OCI-LY7 (cell line): ENCODE data around the gene FGD4. TPM values are rescaled to one million over a fixed set of nuclear protein-coding genes. Genes with fewer than 3 reads are reported as not detected.

ENCODE experiments used
- BruUV-seq: library from RNA; stranded (reverse); fragments of 400-500 nt; replicated peaks from 2 replicates; lab custom pipeline; 2021; lab: Mats Ljungman, UMichigan
- CTCF ChIA-PET: fragments of 300-600 bp; sonication (Branson Sonifier 250); formaldehyde crosslinking; loops from one replicate; lab custom pipeline; 2022; ENCODE audit warnings: antibody characterized with exemption; ENCODE audit not compliant: unreplicated experiment; lab: Charles Lee
- POLR2A ChIA-PET: fragments of 300-600 bp; sonication (Branson Sonifier 250); formaldehyde crosslinking; loops from one replicate; lab custom pipeline; 2022; ENCODE audit warnings: antibody characterized with exemption; lab: Charles Lee
- DNase-seq: peaks from one replicate; pipeline ENCODE4 v3.0.0-alpha.2; 2015; ENCODE audit warnings: low spot score
- H2AFZ ChIP-seq: fragments of 200-600 bp; sonication (generic), shearing (Covaris generic); 2 replicates; pipeline ENCODE4 v1.6.1; 2014; ENCODE audit warnings: mild to moderate bottlenecking, antibody characterized with exemption, low read length, moderate library complexity
- H3K27ac ChIP-seq: fragments of 200-600 bp; sonication (generic); 2 replicates; pipeline ENCODE4 v1.5.1; 2014; ENCODE audit warnings: mixed run types, low read depth, mild to moderate bottlenecking, moderate library complexity, low read length, inconsistent platforms; ENCODE audit not compliant: poor library complexity, severe bottlenecking
- H3K36me3 ChIP-seq: fragments of 200-600 bp; sonication (generic); 2 replicates; pipeline ENCODE4 v1.6.1; 2014; ENCODE audit warnings: mild to moderate bottlenecking, antibody characterized with exemption, low read length, moderate library complexity, mixed read lengths; ENCODE audit not compliant: insufficient read depth
- H3K4me1 ChIP-seq: fragments of 200-600 bp; sonication (generic); 2 replicates; pipeline ENCODE4 v1.5.1; 2014; ENCODE audit warnings: mild to moderate bottlenecking, low read length; ENCODE audit not compliant: insufficient read depth, poor library complexity, severe bottlenecking
- H3K4me2 ChIP-seq: fragments of 200-600 bp; sonication (generic); 2 replicates; pipeline ENCODE4 v1.6.1; 2014; ENCODE audit warnings: mild to moderate bottlenecking, low read length
- H3K4me3 ChIP-seq: fragments of 200-600 bp; sonication (generic); 2 replicates; pipeline ENCODE4 v1.5.1; 2014; ENCODE audit warnings: mild to moderate bottlenecking, low read depth, low read length; ENCODE audit not compliant: poor library complexity, severe bottlenecking
- H3K79me2 ChIP-seq: fragments of 200-600 bp; sonication (generic); 2 replicates; pipeline ENCODE4 v1.6.1; 2016; ENCODE audit warnings: low read depth, mild to moderate bottlenecking, low read length, moderate library complexity, mixed read lengths; ENCODE audit not compliant: insufficient read depth
- H3K9me2 ChIP-seq: fragments of 200-600 bp; sonication (generic); 2 replicates; pipeline ENCODE4 v1.6.1; 2016; ENCODE audit warnings: mild to moderate bottlenecking, low read length, mixed read lengths; ENCODE audit not compliant: insufficient read depth
- H3K9me3 ChIP-seq: fragments of 200-600 bp; sonication (generic); 2 replicates; pipeline ENCODE4 v1.6.1; 2014; ENCODE audit warnings: mild to moderate bottlenecking, mixed run types, low read length, mixed read lengths
- H4K20me1 ChIP-seq: fragments of 200-600 bp; sonication (generic); 2 replicates; pipeline ENCODE4 v1.6.1; 2014; ENCODE audit warnings: mild to moderate bottlenecking, antibody characterized with exemption, low read length, moderate library complexity, mixed read lengths; ENCODE audit not compliant: insufficient read depth
- CTCF ChIP-seq: fragments of 200-600 bp; sonication (generic); conservative IDR thresholded peaks from 2 replicates; pipeline ENCODE4 v1.5.1; 2014; ENCODE audit warnings: mild to moderate bottlenecking, antibody characterized with exemption, low read length, moderate library complexity, mixed read lengths
- EZH2phosphoT487 ChIP-seq: fragments of 200-600 bp; sonication (generic); IDR thresholded peaks from 2 replicates; pipeline ENCODE4 v1.6.1; 2018; ENCODE audit warnings: low read depth, borderline replicate concordance, mild to moderate bottlenecking, mixed run types, antibody characterized with exemption, low read length, moderate library complexity, mixed read lengths
- intact Hi-C: fragments of 100-400 bp; cut with micrococcal nuclease; formaldehyde crosslinking; loops from one replicate; pipeline ENCODE4 v1.10.0; 2022; ENCODE audit not compliant: unreplicated experiment
- total RNA-seq, 2 experiments: library from RNA; depleted of rRNA in 1 of 2; stranded (reverse); fragments of >200 nt in 1 of 2; shearing (Covaris generic) in 1 of 2; gene quantifications; 2 replicates each; pipeline ENCODE4 v1.2.3, GENCODE V29; 2014 to 2022

Gene FGD4
- total RNA-seq, 2 experiments from 2014 or later: 14.9 to 19.3 TPM

GRCh38 chr12:32516230-32516629 lies 116.9 kb downstream of the FGD4 start:
- Histone ChIP-seq H3K9me3 (no peaks in the 10 kb centered on the region), H3K27ac (peak overlapping the region; percentile 61), H3K4me3 (peak overlapping the region; percentile 22), H3K4me1 (peaks cover 48% of the 10 kb centered on the region), H3K36me3 (no peaks in the 10 kb centered on the region), H3K9me2 (no peaks in the 10 kb centered on the region), H2AFZ (peak overlapping the region; percentile 75; the same call in 1 of the 2 replicates), H4K20me1 (no peaks in the 10 kb centered on the region), H3K4me2 (peak overlapping the region; percentile 60), H3K79me2 (no peaks in the 10 kb centered on the region)
- TF ChIP-seq EZH2phosphoT487: no peak
- TF ChIP-seq CTCF: no peak
- POLR2A ChIA-PET: interaction anchor here (1.1 to 2.2 kb wide), 2 partner anchors 10 to 59 kb away, joined by 3 to 8 read pairs; no protein-coding TSS in a partner anchor
- CTCF ChIA-PET: no interaction called here
- no TSS peak for BruUV-seq
- intact Hi-C loops: no loop called here
- peak; percentile 53 for DNase-seq

GRCh38 chr12:32517966-32518365 lies 118.6 kb downstream of the FGD4 start:
- Histone ChIP-seq H3K27ac (no peak overlapping the region), H3K79me2 (no peaks in the 10 kb centered on the region), H3K36me3 (no peaks in the 10 kb centered on the region), H2AFZ (no peak overlapping the region), H3K4me2 (no peak overlapping the region), H3K4me1 (peaks cover 66% of the 10 kb centered on the region), H4K20me1 (no peaks in the 10 kb centered on the region), H3K9me2 (no peaks in the 10 kb centered on the region), H3K4me3 (no peak overlapping the region), H3K9me3 (no peaks in the 10 kb centered on the region)
- intact Hi-C loops: no loop called here
- BruUV-seq: no TSS peak
- ChIA-PET POLR2A (interaction anchor here (0.7 to 2.2 kb wide), 7 partner anchors 8 to 61 kb away, joined by 3 to 8 read pairs (median 3); no protein-coding TSS in a partner anchor), CTCF (no interaction called here)
- no peak for TF ChIP-seq EZH2phosphoT487
- no peak for TF ChIP-seq CTCF
- no peak for DNase-seq

- H3K4me2 ChIP-seq: no peak overlapping the region
- no TSS peak for BruUV-seq
- H3K27ac ChIP-seq: no peak overlapping the region
- ChIA-PET POLR2A (interaction anchor here (0.9 to 1.4 kb wide), 5 partner anchors 9 to 31 kb away, joined by 3 to 6 read pairs (median 3); no protein-coding TSS in a partner anchor), CTCF (no interaction called here)
- H3K9me3 ChIP-seq: no peaks in the 10 kb centered on the region
- no peak for DNase-seq
- no peak overlapping the region for H2AFZ ChIP-seq
- no peaks in the 10 kb centered on the region for H4K20me1 ChIP-seq
- H3K36me3 ChIP-seq: no peaks in the 10 kb centered on the region
- intact Hi-C loops: no loop called here
- H3K79me2 ChIP-seq: no peaks in the 10 kb centered on the region
- TF ChIP-seq CTCF (no peak), EZH2phosphoT487 (no peak)
- peaks cover 77% of the 10 kb centered on the region for H3K4me1 ChIP-seq
- H3K4me3 ChIP-seq: no peak overlapping the region
- no peaks in the 10 kb centered on the region for H3K9me2 ChIP-seq
Observed at GRCh38 chr12:32519047-32519446, 119.7 kb downstream of the FGD4 start.
